PFSK-1 (cell line): ENCODE measurements around the gene ACAT2.

Experiments used
- FOXP2 ChIP-seq: optimal IDR thresholded peaks from 2 replicates; pipeline ENCODE3; 2011; ENCODE audit warnings: borderline replicate concordance, control low read depth, inconsistent platforms; ENCODE audit not compliant: insufficient read depth; ENCODE audit errors: extremely low read length, extremely low read depth
- POLR2AphosphoS5 ChIP-seq: IDR thresholded peaks from 2 replicates; pipeline ENCODE4 v1.6.1; 2012; ENCODE audit warnings: low read depth, mild to moderate bottlenecking, control low read depth, low read length, moderate library complexity
- REST ChIP-seq, 2 experiments: IDR thresholded peaks; 2 replicates each; pipeline versions ENCODE4 v1.6.1 to v1.8.0; 2011 to 2012; ENCODE audit warnings: low read depth in 2 of 2, low read length in 2 of 2, control low read depth in 1 of 2, inconsistent platforms in 1 of 2, mild to moderate bottlenecking in 1 of 2, moderate library complexity in 1 of 2; ENCODE audit not compliant: insufficient read depth in 1 of 2
- SIN3A ChIP-seq: IDR thresholded peaks from 2 replicates; pipeline ENCODE4 v1.6.1; 2012; ENCODE audit warnings: mild to moderate bottlenecking, low read length, moderate library complexity, borderline replicate concordance; ENCODE audit not compliant: insufficient read depth
- TAF1 ChIP-seq: IDR thresholded peaks from 2 replicates; pipeline ENCODE4 v1.6.1; 2012; ENCODE audit warnings: low read length, control low read depth, borderline replicate concordance; ENCODE audit not compliant: insufficient read depth

The ACAT2 gene

GRCh38 chr6:159766906-159767305, 5.1 kb downstream of the ACAT2 start:
- TF ChIP-seq SIN3A (no peak), POLR2AphosphoS5 (no peak), FOXP2 (no peak), TAF1 (no peak), REST (IDR thresholded peaks at IDR 0.05; ENCODE audit: insufficient read depth in 1 of 2, low read depth in 2 of 2, low read length in 2 of 2) (no peak)

GRCh38 chr6:159769470-159769869, 7.6 kb downstream of the ACAT2 start:
- TF ChIP-seq REST (IDR thresholded peaks at IDR 0.05; ENCODE audit: insufficient read depth in 1 of 2, low read depth in 2 of 2, low read length in 2 of 2) = no peak
- no peak for TF ChIP-seq POLR2AphosphoS5

- TF ChIP-seq POLR2AphosphoS5 = no peak
- TF ChIP-seq SIN3A = no peak
- no peak for TF ChIP-seq TAF1
- TF ChIP-seq REST (IDR thresholded peaks at IDR 0.05; ENCODE audit: insufficient read depth in 1 of 2, low read depth in 2 of 2, low read length in 2 of 2) = no peak
- TF ChIP-seq FOXP2 = no peak
These were observed 10.4 kb downstream of the ACAT2 start for GRCh38 chr6:159772196-159772595.

GRCh38 chr6:159777240-159777904, 15.5 kb downstream of the ACAT2 start:
- TF ChIP-seq TAF1 = no peak
- TF ChIP-seq FOXP2 = no peak
- TF ChIP-seq SIN3A = no peak
- TF ChIP-seq REST (IDR thresholded peaks at IDR 0.05; ENCODE audit: insufficient read depth in 1 of 2, low read depth in 2 of 2, low read length in 2 of 2) = no peak
- TF ChIP-seq POLR2AphosphoS5 = no peak; the same call in 1 of the 2 replicates

- no peak for TF ChIP-seq TAF1
- no peak for TF ChIP-seq FOXP2
- TF ChIP-seq POLR2AphosphoS5 = no peak
- no peak for TF ChIP-seq SIN3A
- TF ChIP-seq REST (IDR thresholded peaks at IDR 0.05; ENCODE audit: insufficient read depth in 1 of 2, low read depth in 2 of 2, low read length in 2 of 2) = no peak
These were observed 16.3 kb downstream of the ACAT2 start for GRCh38 chr6:159778131-159778530.
